Breast epithelium (tissue), 3 donors: ENCODE results near the gene ZNF438.
"Not testable (repeated sequence)": the region's sequence is repeated elsewhere in the genome, so short reads cannot be mapped to it uniquely, and the experiment has no call there.

Experiments
- CTCF ChIP-seq, 3 donors: fragments of 450-650 bp; IDR thresholded peaks; one replicate each; pipeline ENCODE4 v1.5.1; 2016 to 2017; ENCODE audit warnings: antibody characterized with exemption in 3 of 3, mild to moderate bottlenecking in 3 of 3, moderate library complexity in 3 of 3
- POLR2A ChIP-seq: fragments of 450-650 bp; IDR thresholded peaks from one replicate; pipeline ENCODE4 v1.6.1; 2016; ENCODE audit warnings: antibody characterized with exemption, mild to moderate bottlenecking, moderate library complexity
- POLR2AphosphoS5 ChIP-seq, 3 donors: sonication (generic); formaldehyde crosslinking; IDR thresholded peaks; one replicate each; pipeline ENCODE4 v1.6.1; 2017; ENCODE audit warnings: antibody characterized with exemption in 3 of 3

DNA sequence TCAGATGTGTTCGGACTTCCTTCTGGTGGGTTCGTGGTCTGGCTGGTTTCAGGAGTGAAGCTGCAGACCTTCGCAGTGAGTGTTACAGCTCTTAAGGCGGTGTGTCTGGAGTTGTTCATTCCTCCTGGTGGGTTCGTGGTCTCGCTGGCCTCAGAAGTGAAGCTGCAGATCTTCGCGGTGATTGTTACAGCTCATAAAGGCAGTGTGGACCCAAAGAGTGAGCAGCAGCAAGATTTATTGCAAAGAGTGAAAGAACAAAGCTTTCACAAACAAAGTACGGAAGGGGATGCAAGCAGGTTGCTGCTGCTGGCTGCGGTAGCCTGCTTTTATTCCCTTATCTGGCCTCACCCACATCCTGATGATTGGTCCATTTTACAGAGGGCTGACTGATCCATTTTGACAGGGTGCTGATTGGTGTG, 102.3 kb downstream of the ZNF438 start:
- not testable (repeated sequence) for TF ChIP-seq CTCF (IDR thresholded peaks at IDR 0.05); POLR2AphosphoS5 (IDR thresholded peaks at IDR 0.05); POLR2A
